Body of pancreas (tissue), 4 donors: ENCODE data around the gene HPDL.

Source experiments
- CTCF ChIP-seq, 7 experiments: fragments of 450-650 bp in 4 of 7; fragments of 200-600 bp in 3 of 7; sonication (generic) in 3 of 7; IDR thresholded peaks; one replicate each; pipeline ENCODE4 v1.5.1; 2016 to 2019; ENCODE audit warnings: antibody characterized with exemption in 7 of 7
- POLR2A ChIP-seq, 3 donors: fragments of 450-650 bp; IDR thresholded peaks; one replicate each; pipeline ENCODE4 v1.6.1; 2016; ENCODE audit warnings: antibody characterized with exemption in 3 of 3, mild to moderate bottlenecking in 2 of 3

GRCh38 chr1:45321444-45321843, 5.3 kb upstream of the HPDL start:
- TF ChIP-seq CTCF (IDR thresholded peaks at IDR 0.05), result no peak
- TF ChIP-seq POLR2A (IDR thresholded peaks at IDR 0.05), result no peak
